Epithelial cell of esophagus (primary cell): ENCODE measurements around the gene CCDC33.

Source experiments
- DNase-seq: peaks from one replicate; pipeline ENCODE4 v3.0.0; 2010; ENCODE audit warnings: low read depth
- H3K4me3 ChIP-seq: 2 replicates; pipeline ENCODE4 v1.5.1; 2011; ENCODE audit warnings: mild to moderate bottlenecking, low read length, control low read depth
- TF ChIP-seq, protein P1 (sequence below): IDR thresholded peaks from 2 replicates; pipeline ENCODE4 v1.5.1; 2011; ENCODE audit warnings: low read depth, mild to moderate bottlenecking, low read length, control low read depth, inconsistent platforms; ENCODE audit not compliant: insufficient read depth; ENCODE audit errors: missing control alignments

The CCDC33 gene

DNA sequence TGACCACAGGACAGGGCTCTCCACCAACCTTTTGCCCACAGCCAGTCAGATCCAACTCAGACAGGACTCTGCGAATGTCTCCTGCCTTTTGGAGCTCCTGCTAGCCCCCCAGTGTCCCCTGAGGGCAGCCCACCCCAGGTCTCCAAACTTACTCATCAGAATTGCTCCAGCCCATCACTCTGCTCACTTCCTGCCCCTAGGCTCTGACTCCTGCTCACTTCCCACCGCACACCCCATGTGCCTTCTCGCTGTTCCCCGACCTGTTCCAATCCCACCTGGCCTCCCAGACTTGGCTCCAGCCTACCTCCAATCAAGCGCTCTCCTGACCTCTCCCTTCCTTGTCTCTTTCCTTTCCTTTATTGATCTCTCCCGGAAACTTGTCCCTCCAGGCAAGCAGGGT, 27.6 kb upstream of the CCDC33 start:
- DNase-seq, result no peak
- H3K4me3 ChIP-seq, result no peak overlapping the region
- TF ChIP-seq, protein P1, sequence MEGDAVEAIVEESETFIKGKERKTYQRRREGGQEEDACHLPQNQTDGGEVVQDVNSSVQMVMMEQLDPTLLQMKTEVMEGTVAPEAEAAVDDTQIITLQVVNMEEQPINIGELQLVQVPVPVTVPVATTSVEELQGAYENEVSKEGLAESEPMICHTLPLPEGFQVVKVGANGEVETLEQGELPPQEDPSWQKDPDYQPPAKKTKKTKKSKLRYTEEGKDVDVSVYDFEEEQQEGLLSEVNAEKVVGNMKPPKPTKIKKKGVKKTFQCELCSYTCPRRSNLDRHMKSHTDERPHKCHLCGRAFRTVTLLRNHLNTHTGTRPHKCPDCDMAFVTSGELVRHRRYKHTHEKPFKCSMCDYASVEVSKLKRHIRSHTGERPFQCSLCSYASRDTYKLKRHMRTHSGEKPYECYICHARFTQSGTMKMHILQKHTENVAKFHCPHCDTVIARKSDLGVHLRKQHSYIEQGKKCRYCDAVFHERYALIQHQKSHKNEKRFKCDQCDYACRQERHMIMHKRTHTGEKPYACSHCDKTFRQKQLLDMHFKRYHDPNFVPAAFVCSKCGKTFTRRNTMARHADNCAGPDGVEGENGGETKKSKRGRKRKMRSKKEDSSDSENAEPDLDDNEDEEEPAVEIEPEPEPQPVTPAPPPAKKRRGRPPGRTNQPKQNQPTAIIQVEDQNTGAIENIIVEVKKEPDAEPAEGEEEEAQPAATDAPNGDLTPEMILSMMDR, result no peak

DNA sequence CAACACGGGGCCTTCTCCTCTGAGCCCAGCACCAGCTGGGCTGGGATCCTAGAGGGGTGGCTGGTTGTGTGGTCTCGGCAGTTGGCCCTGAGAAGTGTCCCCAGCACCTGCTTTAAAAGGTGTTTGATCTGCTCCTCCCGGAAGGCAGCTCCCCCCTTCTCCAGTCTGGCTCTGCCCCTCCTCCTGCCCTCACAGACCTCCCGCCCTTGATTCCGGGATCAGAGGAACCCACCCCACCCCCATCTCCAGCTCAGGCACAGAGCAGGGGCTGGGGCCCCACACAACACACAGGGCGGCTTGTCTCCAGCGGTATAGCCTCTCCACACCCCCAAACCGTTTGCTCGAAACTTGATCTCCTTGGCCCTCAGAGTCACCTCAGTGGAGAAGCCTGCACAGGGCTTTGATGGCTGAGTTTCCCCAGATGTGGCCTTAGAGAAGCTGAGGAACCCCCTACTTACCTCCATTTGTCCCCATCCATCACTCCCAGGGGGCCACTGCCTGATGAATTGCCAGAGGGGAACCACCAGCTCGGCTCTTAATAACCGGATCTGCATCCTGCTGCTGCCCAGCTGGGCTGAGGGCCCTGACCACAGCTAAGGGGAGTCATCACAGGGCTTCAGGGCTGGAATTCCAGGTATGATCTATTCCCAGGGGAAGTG, 27.1 kb upstream of the CCDC33 start:
- no peak overlapping the region for H3K4me3 ChIP-seq
- TF ChIP-seq, protein P1, result no peak
- DNase-seq, result no peak

DNA sequence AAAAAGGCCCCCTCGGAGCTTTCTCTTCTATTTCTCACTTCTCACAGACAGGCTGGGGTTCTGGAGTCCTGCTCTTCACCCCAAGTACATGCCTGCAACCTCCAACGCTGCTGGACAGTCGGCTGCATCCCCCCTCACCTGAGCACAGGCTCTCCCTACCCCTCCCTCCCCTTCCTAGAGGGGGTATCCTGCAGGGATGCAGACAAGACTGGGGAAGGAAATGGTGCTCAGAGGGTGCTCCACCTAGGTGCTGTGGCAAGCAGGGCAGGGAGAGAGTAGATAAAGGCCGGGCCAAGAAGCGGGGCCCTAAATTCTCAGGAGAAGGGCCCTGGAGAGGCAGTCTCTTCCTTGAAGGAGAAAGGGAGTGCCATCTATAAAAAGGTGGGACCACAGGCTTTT, 26.6 kb upstream of the CCDC33 start:
- H3K4me3 ChIP-seq, result no peak overlapping the region
- TF ChIP-seq, protein P1, result no peak

DNA sequence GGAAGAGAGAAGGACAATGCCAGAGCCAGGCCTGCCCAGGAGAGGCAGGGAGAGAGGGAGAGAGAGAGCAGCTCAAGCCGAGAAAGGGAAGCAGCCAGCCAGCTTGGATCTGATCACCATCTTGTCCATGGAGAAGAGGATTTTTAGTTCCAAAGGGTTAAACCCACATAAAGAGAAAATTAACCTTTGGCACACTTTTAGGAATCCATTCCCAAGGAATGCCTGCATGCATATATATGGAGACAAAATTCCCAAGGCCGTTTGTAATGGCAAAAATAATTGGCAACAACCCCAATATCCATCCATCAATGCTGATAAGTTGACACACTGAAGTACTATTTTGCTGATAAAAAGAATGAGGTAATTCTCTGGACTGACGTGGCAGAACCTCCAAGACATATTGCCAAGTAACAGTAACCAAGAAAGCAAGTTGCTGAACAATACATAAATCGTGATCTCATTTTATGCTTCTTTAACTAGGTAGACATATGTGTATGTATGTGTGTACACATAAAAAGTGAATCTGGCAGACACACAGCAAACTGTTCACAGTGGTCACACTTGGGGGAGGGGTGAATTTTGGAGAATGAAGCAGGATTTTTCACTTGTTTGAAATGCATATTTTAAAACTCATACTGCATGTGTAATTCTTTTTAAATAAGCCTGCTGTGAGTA, 26.0 kb upstream of the CCDC33 start:
- no peak overlapping the region for H3K4me3 ChIP-seq
- DNase-seq, result peak; percentile 66
- TF ChIP-seq, protein P1, result no peak

More for the DNA sequence above, 26.6 kb upstream of the CCDC33 start:
- DNase-seq, result no peak

DNA sequence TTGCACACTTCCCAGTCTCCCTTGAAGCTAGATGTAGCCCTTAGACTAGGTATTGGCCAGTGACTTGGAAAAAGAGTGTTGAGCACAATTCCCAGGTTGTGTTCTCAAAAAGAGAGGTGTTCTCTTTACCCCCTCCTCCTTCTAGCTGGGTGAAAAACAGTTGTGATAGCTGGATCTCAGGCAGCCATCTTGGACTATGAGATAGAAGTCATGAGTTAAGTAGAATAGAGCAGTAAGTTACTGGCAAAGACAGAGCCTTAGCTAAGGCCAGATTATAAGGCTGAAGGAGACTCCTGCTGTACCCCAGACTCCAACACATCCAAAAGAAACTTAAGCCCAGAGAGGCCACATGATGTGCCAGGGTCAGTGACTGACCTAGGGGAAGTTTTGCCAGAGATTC, 25.4 kb upstream of the CCDC33 start:
- no peak for DNase-seq
- H3K4me3 ChIP-seq, result no peak overlapping the region
- TF ChIP-seq, protein P1, result no peak

DNA sequence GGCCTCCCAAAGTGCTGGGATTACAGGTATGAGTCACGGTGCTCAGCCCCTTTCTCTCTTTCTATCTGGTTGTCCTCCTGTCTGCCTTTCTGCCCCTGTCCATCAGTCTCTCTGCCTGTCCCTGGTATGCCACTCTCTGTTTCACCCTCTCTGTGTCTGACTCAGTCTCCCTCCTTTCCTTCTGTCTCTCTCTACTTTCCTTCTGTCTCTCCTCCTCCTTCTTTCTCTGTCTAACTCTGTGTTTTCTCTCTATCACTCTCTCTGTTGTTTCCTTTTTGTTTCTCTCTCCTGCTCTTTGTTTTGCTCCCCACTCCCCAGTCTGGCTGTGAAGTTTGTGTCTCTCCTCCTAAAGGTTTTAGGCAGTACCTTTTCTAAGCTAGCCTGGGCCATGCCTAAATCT, 24.5 kb upstream of the CCDC33 start:
- no peak for DNase-seq
- TF ChIP-seq, protein P1, result no peak
- H3K4me3 ChIP-seq, result no peak overlapping the region

DNA sequence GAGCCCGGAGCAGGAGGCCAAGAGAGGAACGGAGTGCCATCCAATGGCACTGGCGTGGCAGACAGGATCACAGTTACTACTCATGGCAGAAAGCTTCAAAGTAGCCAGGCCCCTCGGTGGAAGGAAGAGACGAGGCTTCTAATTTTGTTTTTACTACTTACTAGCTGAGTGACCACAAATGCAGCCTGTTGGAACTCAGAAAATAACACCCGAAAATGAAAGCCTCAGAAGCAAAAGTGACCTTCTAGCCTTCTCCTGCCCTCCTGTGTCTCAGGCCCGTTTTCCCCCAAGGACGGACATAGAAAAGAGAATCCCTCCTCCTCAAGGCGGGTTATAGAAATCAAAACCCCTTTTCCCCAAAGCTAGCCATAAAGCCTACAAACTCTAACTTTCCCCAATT, 23.6 kb upstream of the CCDC33 start:
- TF ChIP-seq, protein P1, result no peak
- no peak overlapping the region for H3K4me3 ChIP-seq
- DNase-seq, result no peak
